Heart left ventricle (tissue), 13 donors: ENCODE measurements around the gene PCSK6.

ENCODE experiments used
- POLR2A ChIP-seq, 2 donors: fragments of 450-650 bp; IDR thresholded peaks; one replicate each; pipeline ENCODE4 v1.6.1; 2017; ENCODE audit warnings: antibody characterized with exemption in 2 of 2, mild to moderate bottlenecking in 2 of 2, moderate library complexity in 2 of 2
- TF ChIP-seq, protein P1 (sequence below), 12 donors: fragments of 200-600 bp; sonication (generic) in 4 of 12; IDR thresholded peaks; one replicate each; pipeline versions ENCODE4 v1.5.0 to v1.8.0; 2018 to 2022; ENCODE audit warnings: antibody characterized with exemption in 12 of 12, mild to moderate bottlenecking in 5 of 12
- donor health status: ischemic (EF 13 %, LVEDD 7.1; RV severe dilation, severe dysfunction).
- donor health status: DM: no; HTN: yes; CAD: no.
- donor health status: DM: no; HTN: no; CAD: no.
- donor health status: ischemic (EF 25% LVEDD 6.9; RV normal size, moderate dysfunction).
- donor health status: ischemic (EF 25% LVEDD 5.7; RV mildly dilated, moderate dysfunction).
- donor health status: ischemic (EF 35%, LVEDD 5.7; RV mildly dilated, moderate dysfunction).
- donor health status: nonischemic (EF 11% LVEDD 7.7; RV severe dilation, severe dysfunction).
- donor health status: DM: yes; HTN: yes; CAD: no.
- donor health status: PGD.
- donor health status: ischemic (EF 29% LVEDD 5.4; RV normal size, mild dysfunction).
- donor health status: nonischemic (EF 23%, LVEDD 6.1; RV moderate dilation, normal function).

GRCh38 chr15:101526021-101526420, 36.5 kb upstream of the PCSK6 start:
- TF ChIP-seq, protein P1, sequence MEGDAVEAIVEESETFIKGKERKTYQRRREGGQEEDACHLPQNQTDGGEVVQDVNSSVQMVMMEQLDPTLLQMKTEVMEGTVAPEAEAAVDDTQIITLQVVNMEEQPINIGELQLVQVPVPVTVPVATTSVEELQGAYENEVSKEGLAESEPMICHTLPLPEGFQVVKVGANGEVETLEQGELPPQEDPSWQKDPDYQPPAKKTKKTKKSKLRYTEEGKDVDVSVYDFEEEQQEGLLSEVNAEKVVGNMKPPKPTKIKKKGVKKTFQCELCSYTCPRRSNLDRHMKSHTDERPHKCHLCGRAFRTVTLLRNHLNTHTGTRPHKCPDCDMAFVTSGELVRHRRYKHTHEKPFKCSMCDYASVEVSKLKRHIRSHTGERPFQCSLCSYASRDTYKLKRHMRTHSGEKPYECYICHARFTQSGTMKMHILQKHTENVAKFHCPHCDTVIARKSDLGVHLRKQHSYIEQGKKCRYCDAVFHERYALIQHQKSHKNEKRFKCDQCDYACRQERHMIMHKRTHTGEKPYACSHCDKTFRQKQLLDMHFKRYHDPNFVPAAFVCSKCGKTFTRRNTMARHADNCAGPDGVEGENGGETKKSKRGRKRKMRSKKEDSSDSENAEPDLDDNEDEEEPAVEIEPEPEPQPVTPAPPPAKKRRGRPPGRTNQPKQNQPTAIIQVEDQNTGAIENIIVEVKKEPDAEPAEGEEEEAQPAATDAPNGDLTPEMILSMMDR (IDR thresholded peaks at IDR 0.05), result no peak
- no peak for TF ChIP-seq POLR2A (IDR thresholded peaks at IDR 0.05)
